Astrocyte of the spinal cord (primary cell): ENCODE measurements around the gene CD7.

Source experiments
- DNase-seq: peaks from one replicate; pipeline ENCODE4 v3.0.0; 2011; ENCODE audit warnings: low read depth, low spot score
- H3K4me3 ChIP-seq: 2 replicates; pipeline ENCODE4 v1.5.1; 2011; ENCODE audit warnings: low read depth, mild to moderate bottlenecking, low read length, moderate library complexity
- CTCF ChIP-seq: IDR thresholded peaks from 2 replicates; pipeline ENCODE4 v1.5.1; 2012; ENCODE audit warnings: low read depth, mild to moderate bottlenecking, low read length, inconsistent platforms
- in situ Hi-C: cut with HindIII; loops from 2 replicates; pipeline ENCODE4 v1.10.0; 2017; ENCODE audit warnings: low sequenced_read_pairs

The CD7 gene

GRCh38 chr17:82339634-82340580 is 22.5 kb upstream of the CD7 start:
- in situ Hi-C loops, result loop anchor here (10.0 kb wide), 1 partner anchor 75 kb away; the partner anchor contains the start of genes HEXD and OGFOD3
- no peak for TF ChIP-seq CTCF
- peak overlapping the region; percentile 17 for H3K4me3 ChIP-seq
- DNase-seq, result no peak

GRCh38 chr17:82338858-82339633 is 21.6 kb upstream of the CD7 start:
- in situ Hi-C loops, result no loop called here
- peak; percentile 72 for DNase-seq
- no peak for TF ChIP-seq CTCF
- peak overlapping the region; percentile 17 for H3K4me3 ChIP-seq

- no peak for TF ChIP-seq CTCF
- DNase-seq, result peak; percentile 30
- H3K4me3 ChIP-seq, result peak overlapping the region; percentile 14
- in situ Hi-C loops, result no loop called here
Measured at GRCh38 chr17:82334622-82335394, 17.4 kb upstream of the CD7 start.

GRCh38 chr17:82334204-82334621 is 16.8 kb upstream of the CD7 start:
- no peak for TF ChIP-seq CTCF
- in situ Hi-C loops, result no loop called here
- no peak for DNase-seq
- H3K4me3 ChIP-seq, result no peak overlapping the region

GRCh38 chr17:82333279-82334171 is 16.1 kb upstream of the CD7 start, which contains the start of gene SECTM1:
SECTM1 (minus strand) TSS chr17:82333766; CDS start chr17:82327240, 6,526 bp downstream.
- peak within 1 kb of the TSS; percentile 50 for H3K4me3 ChIP-seq
- no peak for TF ChIP-seq CTCF
- DNase-seq, result no peak
- in situ Hi-C loops, result no loop called here
